Measurements from ENCODE around the gene TRPV2.

- TF ChIP-seq CTCF (IDR thresholded peaks at IDR 0.05) (no peak), POLR2A (IDR thresholded peaks at IDR 0.05) (no peak)
These were observed 31.5 kb upstream of the TRPV2 start for GRCh38 chr17:16383772-16384287.

All from Peyer's patch (tissue), 4 donors.